Hepatocyte (in vitro differentiated cells): Measurements from ENCODE around the gene DNAAF9.

ENCODE experiments used
- CTCF ChIP-seq: fragments of 200-600 bp; sonication (generic); IDR thresholded peaks from 2 replicates; pipeline ENCODE4 v1.5.1; 2016; ENCODE audit warnings: antibody characterized with exemption, mild to moderate bottlenecking; ENCODE audit not compliant: poor library complexity
- EZH2 ChIP-seq: fragments of 200-600 bp; sonication (generic); IDR thresholded peaks from 2 replicates; pipeline ENCODE4 v1.6.1; 2016; ENCODE audit warnings: antibody characterized with exemption, mild to moderate bottlenecking, borderline replicate concordance
- EZH2phosphoT487 ChIP-seq: fragments of 200-600 bp; sonication (generic); IDR thresholded peaks from one replicate; pipeline ENCODE4 v1.6.1; 2018; ENCODE audit warnings: antibody characterized with exemption, mild to moderate bottlenecking, low read depth, moderate library complexity; ENCODE audit not compliant: unreplicated experiment, severe bottlenecking

- TF ChIP-seq CTCF, result no peak
- TF ChIP-seq EZH2, result no peak
- TF ChIP-seq EZH2phosphoT487, result no peak
Observed at GRCh38 chr20:3382836-3383235, 24.6 kb downstream of the DNAAF9 start.
